HG03159 (cell line): ENCODE data around the gene MAP4K5.
"Not testable (repeated sequence)": the region's sequence is repeated elsewhere in the genome, so short reads cannot be mapped to it uniquely, and the experiment has no call there.

Experiments used
- ATAC-seq: cut with Tn5 transposase; IDR thresholded peaks from one replicate; pipeline ENCODE4 v1.9.1; 2021; ENCODE audit warnings: mild to moderate bottlenecking, moderate library complexity; ENCODE audit not compliant: unreplicated experiment

Gene MAP4K5

GRCh38 chr14:50533241-50533705 lies 904 bp upstream of the MAP4K5 start:
- ATAC-seq = peak; percentile 19

- peak; percentile 26 for ATAC-seq
Measured at GRCh38 chr14:50531595-50532501, 521 bp downstream of the MAP4K5 start.

- ATAC-seq = no peak
Measured at GRCh38 chr14:50530794-50531365, 1.5 kb downstream of the MAP4K5 start.

- ATAC-seq = no peak
Measured at GRCh38 chr14:50530358-50530757, 2.0 kb downstream of the MAP4K5 start.

GRCh38 chr14:50529288-50530179 lies 2.8 kb downstream of the MAP4K5 start:
- no peak for ATAC-seq

GRCh38 chr14:50528000-50528399 lies 4.4 kb downstream of the MAP4K5 start:
- no peak for ATAC-seq

GRCh38 chr14:50524731-50525515 lies 7.4 kb downstream of the MAP4K5 start:
- ATAC-seq = no peak

GRCh38 chr14:50524060-50524459 lies 8.3 kb downstream of the MAP4K5 start:
- ATAC-seq = peak; percentile 50

- ATAC-seq = no peak
Measured at GRCh38 chr14:50523271-50524041, 8.9 kb downstream of the MAP4K5 start.

- peak; percentile 42 for ATAC-seq
Measured at GRCh38 chr14:50521912-50522341, 10.4 kb downstream of the MAP4K5 start.

GRCh38 chr14:50520947-50521815 lies 11.2 kb downstream of the MAP4K5 start:
- peak; percentile 65 for ATAC-seq

GRCh38 chr14:50516091-50516490 lies 16.3 kb downstream of the MAP4K5 start:
- no peak for ATAC-seq

- no peak for ATAC-seq
Measured at GRCh38 chr14:50512463-50512862, 19.9 kb downstream of the MAP4K5 start.

- ATAC-seq = no peak
Measured at GRCh38 chr14:50510157-50510556, 22.2 kb downstream of the MAP4K5 start.

- not testable (repeated sequence) for ATAC-seq
Measured at GRCh38 chr14:50507078-50507477, 25.3 kb downstream of the MAP4K5 start.

GRCh38 chr14:50501642-50502041 lies 30.7 kb downstream of the MAP4K5 start:
- no peak for ATAC-seq

GRCh38 chr14:50497351-50497750 lies 35.0 kb downstream of the MAP4K5 start:
- no peak for ATAC-seq

GRCh38 chr14:50489851-50490250 lies 42.5 kb downstream of the MAP4K5 start:
- ATAC-seq = no peak

- ATAC-seq = no peak
Measured at GRCh38 chr14:50488521-50488920, 43.8 kb downstream of the MAP4K5 start.
